Transverse colon (tissue), 4 donors: Measurements from ENCODE around the gene AGBL4. TPM values are rescaled to one million over a fixed set of nuclear protein-coding genes. Genes with fewer than 3 reads are reported as not detected.

Experiments
- DNase-seq: peaks from one replicate; pipeline ENCODE4 v3.0.0-alpha.2; 2019
- H3K27ac ChIP-seq, 4 donors: fragments of 200-600 bp; sonication (generic); 2 replicates each; pipeline ENCODE4 v1.5.1; 2016 to 2018; ENCODE audit warnings: inconsistent platforms in 4 of 4
- H3K27me3 ChIP-seq: fragments of 200-600 bp; sonication (generic); 2 replicates; pipeline ENCODE4 v1.5.1; 2017; ENCODE audit warnings: inconsistent platforms
- H3K36me3 ChIP-seq, 4 donors: fragments of 200-600 bp; sonication (generic); 2 replicates each; pipeline ENCODE4 v1.5.1; 2017 to 2019; ENCODE audit warnings: inconsistent platforms in 4 of 4
- H3K4me1 ChIP-seq, 4 donors: fragments of 200-600 bp; sonication (generic); 2 replicates each; pipeline ENCODE4 v1.5.1; 2017 to 2020; ENCODE audit warnings: inconsistent platforms in 4 of 4
- H3K4me3 ChIP-seq, 4 donors: fragments of 200-600 bp; sonication (generic); 1 replicate in 1 of 4; 2 replicates in 3 of 4; pipeline versions ENCODE4 v1.5.1 to v1.6.1; 2017 to 2019; ENCODE audit warnings: inconsistent platforms in 4 of 4
- H3K9me3 ChIP-seq, 2 donors: fragments of 200-600 bp; sonication (generic); 2 replicates each; pipeline ENCODE4 v1.5.1; 2017 to 2019; ENCODE audit warnings: inconsistent platforms in 2 of 2
- EP300 ChIP-seq: sonication (generic); formaldehyde crosslinking; IDR thresholded peaks from one replicate; pipeline ENCODE4 v1.6.1; 2017; ENCODE audit warnings: antibody characterized with exemption, low read depth
- POLR2A ChIP-seq: fragments of 450-650 bp; IDR thresholded peaks from one replicate; pipeline ENCODE4 v1.6.1; 2016; ENCODE audit warnings: antibody characterized with exemption, mild to moderate bottlenecking, moderate library complexity
- POLR2AphosphoS5 ChIP-seq, 3 donors: sonication (generic); formaldehyde crosslinking; IDR thresholded peaks; one replicate each; pipeline ENCODE4 v1.6.1; 2016; ENCODE audit warnings: antibody characterized with exemption in 3 of 3
- WGBS, 2 donors: methylation state at CpG; one replicate each; pipeline ENCODE4 v1.1.5; 2018; ENCODE audit warnings: low coverage in 1 of 2; 5-methylcytosine and 5-hydroxymethylcytosine counted together
- in situ Hi-C, 4 donors: fragments of 200-750 bp; cut with MboI; loops; one replicate each; pipeline versions ENCODE4 v1.15.0 to v1.15.1; 2017; ENCODE audit warnings: low sequenced_read_pairs in 3 of 4, low pct_ligation_motif_present in 1 of 4, low pct_unique_long_range_greater_than_20kb in 1 of 4
- intact Hi-C: fragments of 100-400 bp; cut with DNase I; formaldehyde crosslinking; loops from one replicate; pipeline ENCODE4 v1.15.1; 2023; ENCODE audit warnings: low total_unique reads
- total RNA-seq, 4 donors: library from RNA; depleted of rRNA; stranded (reverse); fragments of >200 nt; gene quantifications; one replicate each; pipeline ENCODE4 v1.1.0, GENCODE V29; 2016
- TF ChIP-seq, protein P1 (sequence below), 5 experiments: fragments of 200-600 bp in 3 of 5; fragments of 450-650 bp in 2 of 5; sonication (generic) in 3 of 5; IDR thresholded peaks; 1 replicate in 2 of 5; 2 replicates in 3 of 5; pipeline ENCODE4 v1.5.1; 2016 to 2017; ENCODE audit warnings: antibody characterized with exemption in 5 of 5, inconsistent platforms in 3 of 5, mild to moderate bottlenecking in 2 of 5, moderate library complexity in 1 of 5

AGBL4 gene
- total RNA-seq, 4 donors from 2014 or later = 0.82 TPM; not detected in 3

DNA sequence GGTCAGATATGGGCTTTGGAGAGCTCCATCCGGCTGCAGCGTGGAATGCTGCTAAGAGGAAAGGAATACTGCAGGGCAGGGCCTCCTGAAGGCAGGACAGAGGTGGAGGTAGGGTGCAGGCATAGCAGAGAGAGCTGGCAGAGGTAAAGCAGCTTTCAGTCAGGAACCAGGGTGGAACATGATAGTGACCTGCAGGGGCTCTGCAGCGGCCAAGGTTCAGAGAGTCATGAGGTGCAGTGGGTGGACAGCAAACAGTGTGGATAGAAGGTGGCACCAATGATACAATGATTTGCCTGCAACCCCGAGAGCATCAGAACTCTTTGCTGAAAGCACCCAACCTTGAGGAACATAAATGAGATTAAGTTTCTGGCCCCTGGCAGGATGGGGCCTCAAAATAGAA, 1366.3 kb downstream of the AGBL4 start:
- H3K9me3 ChIP-seq = no peaks in the 10 kb centered on the region
- in situ Hi-C loops = no loop called here
- H3K4me3 ChIP-seq = no peak overlapping the region
- intact Hi-C loops = no loop called here
- DNase-seq = no peak
- H3K27me3 ChIP-seq = no peaks in the 10 kb centered on the region
- H3K27ac ChIP-seq = no peak overlapping the region
- no peaks in the 10 kb centered on the region for H3K4me1 ChIP-seq
- TF ChIP-seq EP300 (no peak), POLR2A (no peak), POLR2AphosphoS5 (IDR thresholded peaks at IDR 0.05) (no peak)
- TF ChIP-seq, protein P1, sequence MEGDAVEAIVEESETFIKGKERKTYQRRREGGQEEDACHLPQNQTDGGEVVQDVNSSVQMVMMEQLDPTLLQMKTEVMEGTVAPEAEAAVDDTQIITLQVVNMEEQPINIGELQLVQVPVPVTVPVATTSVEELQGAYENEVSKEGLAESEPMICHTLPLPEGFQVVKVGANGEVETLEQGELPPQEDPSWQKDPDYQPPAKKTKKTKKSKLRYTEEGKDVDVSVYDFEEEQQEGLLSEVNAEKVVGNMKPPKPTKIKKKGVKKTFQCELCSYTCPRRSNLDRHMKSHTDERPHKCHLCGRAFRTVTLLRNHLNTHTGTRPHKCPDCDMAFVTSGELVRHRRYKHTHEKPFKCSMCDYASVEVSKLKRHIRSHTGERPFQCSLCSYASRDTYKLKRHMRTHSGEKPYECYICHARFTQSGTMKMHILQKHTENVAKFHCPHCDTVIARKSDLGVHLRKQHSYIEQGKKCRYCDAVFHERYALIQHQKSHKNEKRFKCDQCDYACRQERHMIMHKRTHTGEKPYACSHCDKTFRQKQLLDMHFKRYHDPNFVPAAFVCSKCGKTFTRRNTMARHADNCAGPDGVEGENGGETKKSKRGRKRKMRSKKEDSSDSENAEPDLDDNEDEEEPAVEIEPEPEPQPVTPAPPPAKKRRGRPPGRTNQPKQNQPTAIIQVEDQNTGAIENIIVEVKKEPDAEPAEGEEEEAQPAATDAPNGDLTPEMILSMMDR (IDR thresholded peaks at IDR 0.05) = no peak
- 78 to 80% methylated on average over 3 to 4 of the region's 4 CpGs for WGBS, 2 donors
- H3K36me3 ChIP-seq = no peaks in the 10 kb centered on the region

DNA sequence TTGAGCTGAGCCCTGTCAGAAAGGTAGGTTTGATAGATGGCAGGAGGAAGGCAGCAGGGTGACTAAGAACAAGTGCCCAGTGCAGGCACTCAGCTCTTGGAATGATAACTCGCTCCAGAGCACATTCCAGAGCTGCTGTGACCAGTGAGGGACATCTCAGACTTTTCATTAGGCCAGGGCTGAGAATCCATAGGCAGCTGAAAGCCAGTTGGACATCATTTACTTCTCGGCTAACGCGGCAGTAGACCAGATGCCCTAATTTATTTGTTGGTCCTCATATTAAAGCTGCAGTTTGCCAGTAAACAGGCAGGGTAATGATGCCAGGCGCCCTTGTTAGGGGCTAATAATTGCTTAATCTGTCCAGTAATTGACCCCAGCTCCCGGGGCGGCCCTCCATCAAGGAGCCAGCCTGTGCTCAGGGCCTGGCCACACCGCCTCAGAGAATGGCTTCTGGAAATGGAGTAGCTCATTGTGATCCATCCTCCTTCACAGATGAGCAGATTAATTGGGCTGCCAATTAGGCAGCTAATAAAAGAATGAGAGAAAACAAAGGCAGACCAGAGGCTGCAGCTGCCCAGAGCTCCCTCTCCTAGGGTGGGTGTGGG, 1369.0 kb downstream of the AGBL4 start:
- 69% methylated on average over 8 of the region's 8 CpGs; no CpG with 5 or more reads in 1 of the 2 donors for WGBS, 2 donors
- Histone ChIP-seq H3K4me1 (no peaks in the 10 kb centered on the region), H3K27me3 (no peaks in the 10 kb centered on the region), H3K36me3 (no peaks in the 10 kb centered on the region), H3K9me3 (no peaks in the 10 kb centered on the region), H3K27ac (no peak overlapping the region), H3K4me3 (no peak overlapping the region)
- in situ Hi-C loops = no loop called here
- TF ChIP-seq, protein P1 (IDR thresholded peaks at IDR 0.05) = no peak
- TF ChIP-seq EP300 (no peak), POLR2AphosphoS5 (IDR thresholded peaks at IDR 0.05) (no peak), POLR2A (no peak)
- intact Hi-C loops = no loop called here
- no peak for DNase-seq

DNA sequence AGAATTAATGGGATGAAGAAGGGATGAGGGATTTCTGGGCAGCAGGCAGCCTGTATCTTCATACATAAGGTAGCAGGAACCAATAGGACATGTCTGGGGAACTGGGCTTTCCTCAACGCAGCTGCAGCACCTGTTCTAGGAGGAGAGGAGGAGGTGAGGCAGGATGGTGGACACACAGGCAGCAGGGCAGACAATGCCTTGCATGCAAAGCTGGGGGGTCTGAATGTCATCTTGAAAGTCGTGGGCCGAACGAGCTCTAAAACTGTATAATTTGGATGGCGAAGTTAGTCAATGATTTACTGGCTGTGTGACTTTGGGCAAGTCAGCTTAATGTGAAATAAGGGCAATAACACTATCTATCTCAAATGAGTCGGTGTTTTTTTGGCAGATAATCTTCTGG, 1371.4 kb downstream of the AGBL4 start:
- H3K36me3 ChIP-seq = no peaks in the 10 kb centered on the region
- intact Hi-C loops (no loop called here), in situ Hi-C loops (no loop called here)
- no peak overlapping the region for H3K27ac ChIP-seq
- TF ChIP-seq POLR2AphosphoS5 (IDR thresholded peaks at IDR 0.05) (no peak), EP300 (no peak), POLR2A (no peak)
- TF ChIP-seq, protein P1 (IDR thresholded peaks at IDR 0.05) = no peak
- no peaks in the 10 kb centered on the region for H3K9me3 ChIP-seq
- DNase-seq = no peak
- WGBS, 2 donors = 50 to 73% methylated on average over 6 of the region's 6 CpGs
- no peaks in the 10 kb centered on the region for H3K4me1 ChIP-seq
- no peak overlapping the region for H3K4me3 ChIP-seq
- no peaks in the 10 kb centered on the region for H3K27me3 ChIP-seq

DNA sequence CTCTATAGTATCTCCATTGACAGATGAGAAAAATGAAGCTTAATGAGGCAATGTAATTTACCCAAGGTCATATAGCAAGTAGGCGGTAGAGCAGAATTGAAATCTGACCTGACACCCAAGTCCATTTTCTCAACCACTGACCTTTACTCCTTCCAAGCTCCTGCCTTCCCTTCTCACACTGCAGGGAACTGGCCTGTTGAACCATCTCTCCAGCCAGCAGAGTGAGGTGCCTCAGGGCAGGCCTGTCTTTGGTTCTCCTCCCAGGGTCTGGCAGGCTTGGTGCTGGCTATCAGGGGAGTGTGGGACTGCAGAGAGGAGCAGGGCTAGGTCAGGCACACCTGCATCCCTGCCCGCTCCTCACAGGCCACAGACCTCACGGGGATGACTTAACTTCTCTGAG, 1373.9 kb downstream of the AGBL4 start:
- Histone ChIP-seq H3K4me1 (no peaks in the 10 kb centered on the region), H3K36me3 (no peaks in the 10 kb centered on the region), H3K27ac (no peak overlapping the region), H3K27me3 (no peaks in the 10 kb centered on the region), H3K9me3 (no peaks in the 10 kb centered on the region), H3K4me3 (no peak overlapping the region)
- 95% methylated on average over 3 of the region's 3 CpGs; no CpG with 5 or more reads in 1 of the 2 donors for WGBS, 2 donors
- TF ChIP-seq POLR2A = no peak
- TF ChIP-seq POLR2AphosphoS5 (IDR thresholded peaks at IDR 0.05) = no peak
- intact Hi-C loops = no loop called here
- no peak for DNase-seq
- in situ Hi-C loops = no loop called here

DNA sequence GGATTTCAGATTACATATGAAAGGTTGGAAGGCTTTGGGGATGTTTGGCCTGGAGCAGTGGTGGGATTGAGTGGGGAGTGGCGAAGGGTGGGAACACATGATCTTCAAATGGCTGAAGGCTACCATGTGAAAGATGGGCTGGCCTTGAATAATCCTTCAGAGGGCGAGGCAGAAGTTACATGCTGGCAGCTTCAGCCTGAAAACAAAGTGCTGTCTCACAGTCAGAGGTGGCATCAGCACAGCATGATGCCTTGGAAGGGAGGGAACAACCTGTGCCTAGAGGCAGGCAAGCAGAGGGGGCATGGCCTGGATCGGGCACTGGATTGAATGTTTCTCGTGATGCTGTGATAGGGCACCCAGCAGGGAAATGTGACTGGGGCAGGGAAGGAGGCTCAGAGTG, 1377.9 kb downstream of the AGBL4 start:
- no peaks in the 10 kb centered on the region for H3K36me3 ChIP-seq
- H3K4me3 ChIP-seq = no peak overlapping the region
- no peaks in the 10 kb centered on the region for H3K9me3 ChIP-seq
- intact Hi-C loops (no loop called here), in situ Hi-C loops (no loop called here)
- TF ChIP-seq, protein P1 (IDR thresholded peaks at IDR 0.05) = no peak
- TF ChIP-seq POLR2A (no peak), POLR2AphosphoS5 (IDR thresholded peaks at IDR 0.05) (no peak), EP300 (no peak)
- DNase-seq = no peak
- H3K4me1 ChIP-seq = no peaks in the 10 kb centered on the region
- H3K27ac ChIP-seq = no peak overlapping the region
- H3K27me3 ChIP-seq = no peaks in the 10 kb centered on the region
- WGBS, 2 donors = 70 to 91% methylated on average over 2 to 4 of the region's 4 CpGs
